CD4-positive, alpha-beta T cell (primary cell): Measurements from ENCODE around the gene STIMATE. TPM values are rescaled to one million over a fixed set of nuclear protein-coding genes. Genes with fewer than 3 reads are reported as not detected.
A peak's percentile ranks its signal among the peaks of the same experiment; 100 is the strongest.

Experiments used
- ATAC-seq: fragments of 200-7000 bp; cut with Tn5 transposase; one replicate; pipeline ENCODE4 v1.10.0; 2022; ENCODE audit warnings: mild to moderate bottlenecking; ENCODE audit not compliant: poor library complexity
- CTCF ChIA-PET: fragments of 350-600 bp; sonication (Branson Sonifier 250); formaldehyde crosslinking; loops from one replicate; lab custom pipeline; 2021; ENCODE audit warnings: antibody characterized with exemption, inconsistent platforms; lab: Charles Lee
- POLR2A ChIA-PET: fragments of 350-600 bp; sonication (Branson Sonifier 250); formaldehyde crosslinking; loops from one replicate; lab custom pipeline; 2021; ENCODE audit warnings: antibody characterized with exemption, inconsistent platforms; lab: Charles Lee
- DNase-seq, 14 experiments: peaks; one replicate each; pipeline ENCODE4 v3.0.0-alpha.2; 2013 to 2020; ENCODE audit warnings: mixed read lengths in 2 of 14
- H3K27ac ChIP-seq, 2 donors: one replicate each; pipeline versions ENCODE4 v1.5.1 to v1.7.0; 2013; ENCODE audit warnings: low read length in 2 of 2, low read depth in 1 of 2, mild to moderate bottlenecking in 1 of 2
- H3K27me3 ChIP-seq, 2 experiments: 1 replicate in 1 of 2; 2 replicates in 1 of 2; pipeline versions ENCODE4 v1.6.1 to v1.7.0; 2013; ENCODE audit warnings: low read length in 2 of 2, control low read depth in 1 of 2, mild to moderate bottlenecking in 1 of 2, moderate library complexity in 1 of 2; ENCODE audit not compliant: insufficient read depth in 2 of 2, control insufficient read depth in 1 of 2
- H3K36me3 ChIP-seq: one replicate; pipeline ENCODE4 v1.6.1; 2013; ENCODE audit warnings: low read length, control low read depth; ENCODE audit not compliant: insufficient read depth
- H3K4me1 ChIP-seq: one replicate; pipeline ENCODE4 v1.6.1; 2013; ENCODE audit warnings: low read length, control low read depth; ENCODE audit not compliant: insufficient read depth
- H3K4me3 ChIP-seq: one replicate; pipeline ENCODE4 v1.5.1; 2013; ENCODE audit warnings: mild to moderate bottlenecking, low read length, moderate library complexity
- H3K9me3 ChIP-seq, 2 experiments: 1 replicate in 1 of 2; 2 replicates in 1 of 2; pipeline versions ENCODE4 v1.6.1 to v1.7.0; 2013; ENCODE audit warnings: low read length in 2 of 2, mild to moderate bottlenecking in 2 of 2, control low read depth in 1 of 2, moderate library complexity in 1 of 2; ENCODE audit not compliant: control insufficient read depth in 1 of 2, insufficient read depth in 1 of 2
- H3K27ac Mint-ChIP-seq: one replicate; pipeline ENCODE4 v1.8.0; 2020; ENCODE audit warnings: mixed read lengths
- H3K27me3 Mint-ChIP-seq: one replicate; pipeline ENCODE4 v1.8.0; 2021; ENCODE audit warnings: mixed read lengths
- H3K36me3 Mint-ChIP-seq: one replicate; pipeline ENCODE4 v1.8.0; 2021; ENCODE audit warnings: low read depth, mixed read lengths
- H3K4me1 Mint-ChIP-seq: one replicate; pipeline ENCODE4 v1.8.0; 2021; ENCODE audit warnings: low read depth, mixed read lengths
- H3K4me3 Mint-ChIP-seq: one replicate; pipeline ENCODE4 v1.8.0; 2020; ENCODE audit warnings: mild to moderate bottlenecking, mixed read lengths
- H3K9me3 Mint-ChIP-seq: one replicate; pipeline ENCODE4 v1.8.0; 2020; ENCODE audit warnings: mixed read lengths
- intact Hi-C, 2 experiments: fragments of 100-400 bp; cut with DNase I in 1 of 2; cut with micrococcal nuclease in 1 of 2; formaldehyde crosslinking; loops; one replicate each; pipeline versions ENCODE4 v1.15.1 to v1.9.0; 2023 to 2025; cut with DNase I, micrococcal nuclease
- total RNA-seq, 174 experiments: library from RNA in 2 of 174; stranded (reverse) in 2 of 174; gene quantifications; one replicate each; pipeline ENCODE4 v1.2.3 and lab custom pipeline; 2021 to 2026
- TF ChIP-seq, protein P1 (sequence below): fragments of 200-600 bp; IDR thresholded peaks from one replicate; pipeline ENCODE4 v1.8.0; 2022; ENCODE audit warnings: antibody characterized with exemption, mild to moderate bottlenecking

STIMATE gene
- total RNA-seq, 2 experiments from 2014 or later = 39.8 to 42.6 TPM

GRCh38 chr3:52824037-52824436, 73.3 kb downstream of the STIMATE start:
- Mint-ChIP-seq H3K4me3 (no peak overlapping the region), H3K9me3 (no peaks in the 10 kb centered on the region), H3K36me3 (peaks cover 14% of the 10 kb centered on the region), H3K27me3 (no peaks in the 10 kb centered on the region), H3K27ac (no peak overlapping the region), H3K4me1 (no peaks in the 10 kb centered on the region)
- intact Hi-C loops = no loop called here
- ATAC-seq = no peak
- Histone ChIP-seq H3K36me3 (peaks cover 7% of the 10 kb centered on the region), H3K27me3 (no peaks in the 10 kb centered on the region), H3K27ac (no peak overlapping the region), H3K4me3 (no peak overlapping the region), H3K4me1 (no peaks in the 10 kb centered on the region), H3K9me3 (no peaks in the 10 kb centered on the region)
- TF ChIP-seq, protein P1, sequence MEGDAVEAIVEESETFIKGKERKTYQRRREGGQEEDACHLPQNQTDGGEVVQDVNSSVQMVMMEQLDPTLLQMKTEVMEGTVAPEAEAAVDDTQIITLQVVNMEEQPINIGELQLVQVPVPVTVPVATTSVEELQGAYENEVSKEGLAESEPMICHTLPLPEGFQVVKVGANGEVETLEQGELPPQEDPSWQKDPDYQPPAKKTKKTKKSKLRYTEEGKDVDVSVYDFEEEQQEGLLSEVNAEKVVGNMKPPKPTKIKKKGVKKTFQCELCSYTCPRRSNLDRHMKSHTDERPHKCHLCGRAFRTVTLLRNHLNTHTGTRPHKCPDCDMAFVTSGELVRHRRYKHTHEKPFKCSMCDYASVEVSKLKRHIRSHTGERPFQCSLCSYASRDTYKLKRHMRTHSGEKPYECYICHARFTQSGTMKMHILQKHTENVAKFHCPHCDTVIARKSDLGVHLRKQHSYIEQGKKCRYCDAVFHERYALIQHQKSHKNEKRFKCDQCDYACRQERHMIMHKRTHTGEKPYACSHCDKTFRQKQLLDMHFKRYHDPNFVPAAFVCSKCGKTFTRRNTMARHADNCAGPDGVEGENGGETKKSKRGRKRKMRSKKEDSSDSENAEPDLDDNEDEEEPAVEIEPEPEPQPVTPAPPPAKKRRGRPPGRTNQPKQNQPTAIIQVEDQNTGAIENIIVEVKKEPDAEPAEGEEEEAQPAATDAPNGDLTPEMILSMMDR = no peak
- DNase-seq = no peak
- CTCF ChIA-PET = no interaction called here
- POLR2A ChIA-PET = no interaction called here

DNA sequence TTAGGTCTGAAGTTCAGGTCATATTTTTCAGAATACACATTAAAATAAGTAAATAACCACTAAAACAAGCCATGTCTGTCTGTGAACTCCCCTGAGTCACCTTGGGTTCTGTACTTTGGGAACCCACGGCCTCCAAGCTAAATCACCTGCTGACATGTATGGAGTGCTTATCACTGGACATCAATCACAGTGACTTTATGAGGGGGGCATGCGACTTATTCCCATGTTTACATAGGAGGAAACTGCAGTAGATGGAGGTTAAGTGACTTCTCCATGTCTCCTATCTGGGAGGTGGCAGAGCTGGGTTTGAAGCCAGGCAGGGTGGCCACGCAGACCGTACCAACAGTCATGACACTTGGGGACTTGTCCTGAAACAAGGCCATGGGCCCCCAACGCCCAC, 75.0 kb downstream of the STIMATE start:
- Histone ChIP-seq H3K36me3 (peaks cover 7% of the 10 kb centered on the region), H3K4me3 (no peak overlapping the region), H3K4me1 (no peaks in the 10 kb centered on the region), H3K27ac (no peak overlapping the region), H3K9me3 (no peaks in the 10 kb centered on the region), H3K27me3 (no peaks in the 10 kb centered on the region)
- no peak overlapping the region for H3K4me3 Mint-ChIP-seq
- ATAC-seq (no peak), DNase-seq (no peak)
- TF ChIP-seq, protein P1 = no peak
- peaks cover 14% of the 10 kb centered on the region for H3K36me3 Mint-ChIP-seq
- no peaks in the 10 kb centered on the region for H3K9me3 Mint-ChIP-seq
- intact Hi-C loops = no loop called here
- H3K27ac Mint-ChIP-seq = no peak overlapping the region
- H3K4me1 Mint-ChIP-seq = no peaks in the 10 kb centered on the region
- no peaks in the 10 kb centered on the region for H3K27me3 Mint-ChIP-seq
- ChIA-PET POLR2A (no interaction called here), CTCF (interaction anchor here (1.3 kb wide), 1 partner anchor 10 kb away, joined by 4 read pairs; no protein-coding TSS in a partner anchor)

DNA sequence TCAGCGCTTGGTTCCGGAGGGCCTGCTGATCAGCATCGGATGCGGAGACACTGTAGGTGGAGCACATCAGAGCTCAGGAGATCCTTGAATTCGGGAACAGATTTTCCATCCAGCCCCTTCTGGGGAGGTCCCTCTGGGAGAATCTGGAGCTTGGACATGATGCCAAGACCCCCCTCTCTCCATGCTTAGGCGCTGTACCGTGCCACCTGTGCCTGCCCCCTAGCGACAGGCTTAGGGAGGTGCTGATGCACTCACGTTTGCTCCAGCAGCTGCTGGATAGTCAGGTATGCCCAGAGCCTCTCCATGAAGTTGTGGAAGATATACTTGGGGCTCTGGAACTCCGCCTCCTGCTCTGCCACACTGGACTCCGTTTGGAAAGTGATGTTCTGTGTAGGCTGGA, 76.6 kb downstream of the STIMATE start:
- TF ChIP-seq, protein P1 = peak; percentile 28
- Histone ChIP-seq H3K27me3 (no peaks in the 10 kb centered on the region), H3K27ac (no peak overlapping the region), H3K9me3 (no peaks in the 10 kb centered on the region), H3K4me3 (no peak overlapping the region), H3K36me3 (peaks cover 7% of the 10 kb centered on the region), H3K4me1 (no peaks in the 10 kb centered on the region)
- Mint-ChIP-seq H3K27ac (no peak overlapping the region), H3K4me3 (no peak overlapping the region), H3K4me1 (no peaks in the 10 kb centered on the region), H3K27me3 (no peaks in the 10 kb centered on the region), H3K9me3 (no peaks in the 10 kb centered on the region), H3K36me3 (peaks cover 14% of the 10 kb centered on the region)
- DNase-seq (peak in 5 of 14 experiments; percentile 5 to 41 (median 15)), ATAC-seq (peak; percentile 39)
- ChIA-PET POLR2A (no interaction called here), CTCF (interaction anchor here (0.5 to 0.9 kb wide), 2 partner anchors 287 to 404 kb away, joined by 3 to 4 read pairs; no protein-coding TSS in a partner anchor)
- intact Hi-C loops = no loop called here
